ENCODE measurements around the gene RUNX1. TPM values are rescaled to one million over a fixed set of nuclear protein-coding genes. Genes with fewer than 3 reads are reported as not detected.

Gene RUNX1
- total and polyA plus RNA-seq, 2 of the 13 experiments (the other 11 are each of a cell fraction or from before 2014, with no cell fraction given), result 5.4 to 6.4 TPM

- TF ChIP-seq CREB3 (CRISPR knock-in tag; IDR thresholded peaks at IDR 0.05), result peak; percentile 83; the same call in 1 of the 2 replicates
- no peak for TF ChIP-seq ZBTB21 (CRISPR knock-in tag; IDR thresholded peaks at IDR 0.05)
- no peak for TF ChIP-seq SNRNP70 (IDR thresholded peaks at IDR 0.05; ENCODE audit: low read depth, low read length)
- TF ChIP-seq GRHL1 (CRISPR knock-in tag; conservative IDR thresholded peaks at IDR 0.05), result no peak
- TF ChIP-seq SNAPC2 (CRISPR knock-in tag; IDR thresholded peaks at IDR 0.05), result peak; percentile 61; the same call in 1 of the 2 replicates
- 0 out of 2 replicates have a peak, but pooled peaks have one; percentile 58 for TF ChIP-seq KLF6 (CRISPR knock-in tag; IDR thresholded peaks at IDR 0.05)
- TF ChIP-seq TFDP1 (CRISPR knock-in tag; IDR thresholded peaks at IDR 0.05; ENCODE audit: borderline replicate concordance), result peak; percentile 63; the same call in 1 of the 2 replicates
- peak; percentile 66 for TF ChIP-seq RBM39 (IDR thresholded peaks at IDR 0.05; ENCODE audit: low read depth, low read length, poor library complexity, severe bottlenecking)
- 0 out of 2 replicates have a peak, but pooled peaks have one; percentile 38 for TF ChIP-seq ZNF232 (CRISPR knock-in tag; IDR thresholded peaks at IDR 0.05; ENCODE audit: borderline replicate concordance)
- peak; percentile 59 for TF ChIP-seq TBL1XR1 (IDR thresholded peaks at IDR 0.05; ENCODE audit: borderline replicate concordance, low read length, partially characterized antibody)
- peak; percentile 43; the same call in 1 of the 2 replicates for TF ChIP-seq KDM2A (CRISPR knock-in tag; IDR thresholded peaks at IDR 0.05; ENCODE audit: borderline replicate concordance, low read depth)
- 0 out of 2 replicates have a peak, but pooled peaks have one; percentile 30 for TF ChIP-seq BHLHE40 (IDR thresholded peaks at IDR 0.05; ENCODE audit: low read length)
- 0 out of 2 replicates have a peak, but pooled peaks have one; percentile 23 for TF ChIP-seq ZNF580 (CRISPR knock-in tag; IDR thresholded peaks at IDR 0.05; ENCODE audit: borderline replicate concordance, low read depth)
- no peak for TF ChIP-seq HNF1A (IDR thresholded peaks at IDR 0.05; ENCODE audit: low read depth)
- 0 out of 2 replicates have a peak, but pooled peaks have one; percentile 2 for TF ChIP-seq HNF1A (CRISPR knock-in tag; IDR thresholded peaks at IDR 0.05; ENCODE audit: borderline replicate concordance)
- TF ChIP-seq IRX3 (CRISPR knock-in tag; IDR thresholded peaks at IDR 0.05; ENCODE audit: borderline replicate concordance, low read depth), result 0 out of 2 replicates have a peak, but pooled peaks have one; percentile 37
- peak; percentile 60; the same call in 1 of the 2 replicates for TF ChIP-seq NKX3-1 (CRISPR knock-in tag; IDR thresholded peaks at IDR 0.05)
- peak; percentile 62 for TF ChIP-seq NFYB (CRISPR knock-in tag; IDR thresholded peaks at IDR 0.05)
- TF ChIP-seq DR1 (CRISPR knock-in tag; IDR thresholded peaks at IDR 0.05), result peak; percentile 81
- TF ChIP-seq ZSCAN21 (CRISPR knock-in tag; IDR thresholded peaks at IDR 0.05; ENCODE audit: borderline replicate concordance), result peak; percentile 8; the same call in 1 of the 2 replicates
Observed at GRCh38 chr21:34888569-34889319, 160.4 kb downstream of the RUNX1 start (continued).

All from HepG2 (cell line).